T-cell (primary cell): Measurements from ENCODE around the gene ANO2. TPM values are rescaled to one million over a fixed set of nuclear protein-coding genes. Genes with fewer than 3 reads are reported as not detected.

Source experiments
- ATAC-seq, 4 experiments: fragments of 200-7000 bp in 3 of 4; fragments of 150-1000 bp in 1 of 4; cut with Tn5 transposase; replicated peaks in 1 of 4; 1 replicate in 3 of 4; 2 replicates in 1 of 4; pipeline ENCODE4 v1.10.0; 2021; ENCODE audit warnings: moderate library complexity in 3 of 4, mild to moderate bottlenecking in 2 of 4, moderate number of reproducible peaks in 1 of 4
- CTCF ChIA-PET, 2 donors: fragments of 300-600 bp; sonication (Branson Sonifier 250); formaldehyde crosslinking; loops; one replicate each; lab custom pipeline; 2022; ENCODE audit warnings: antibody characterized with exemption in 2 of 2; lab: Charles Lee
- POLR2A ChIA-PET, 2 donors: fragments of 300-600 bp; sonication (Branson Sonifier 250); formaldehyde crosslinking; loops; one replicate each; lab custom pipeline; 2022; ENCODE audit warnings: antibody characterized with exemption in 2 of 2; lab: Charles Lee
- DNase-seq, 35 experiments: peaks; one replicate each; pipeline versions ENCODE4 v3.0.0 to v3.0.0-alpha.2; 2013 to 2023
- H3K27ac ChIP-seq: one replicate; pipeline ENCODE4 v1.5.1; 2013; ENCODE audit warnings: low read length
- H3K27me3 ChIP-seq, 2 experiments: replicated peaks in 1 of 2; 1 replicate in 1 of 2; 2 replicates in 1 of 2; pipeline versions ENCODE4 v1.6.1 to v1.7.0; 2013; ENCODE audit warnings: low read length in 1 of 2, mixed read lengths in 1 of 2; ENCODE audit not compliant: control insufficient read depth in 2 of 2, insufficient read depth in 2 of 2; ENCODE audit errors: extremely low read depth in 1 of 2
- H3K36me3 ChIP-seq, 2 donors: 1 replicate in 1 of 2; 2 replicates in 1 of 2; pipeline versions ENCODE4 v1.6.1 to v1.7.0; 2013; ENCODE audit warnings: low read length in 1 of 2; ENCODE audit not compliant: control insufficient read depth in 2 of 2, insufficient read depth in 1 of 2; ENCODE audit errors: extremely low read depth in 1 of 2
- H3K4me1 ChIP-seq, 2 experiments: 1 replicate in 1 of 2; 2 replicates in 1 of 2; pipeline versions ENCODE4 v1.6.1 to v1.7.0; 2013; ENCODE audit warnings: low read length in 2 of 2, mixed read lengths in 1 of 2; ENCODE audit not compliant: insufficient read depth in 2 of 2, control insufficient read depth in 1 of 2; ENCODE audit errors: extremely low read depth in 1 of 2
- H3K4me3 ChIP-seq, 2 donors: 1 replicate in 1 of 2; 2 replicates in 1 of 2; pipeline versions ENCODE4 v1.5.1 to v1.7.0; 2013; ENCODE audit warnings: mild to moderate bottlenecking in 2 of 2, low read length in 1 of 2, moderate library complexity in 1 of 2; ENCODE audit not compliant: control insufficient read depth in 1 of 2; ENCODE audit errors: extremely low read depth in 1 of 2
- H3K9me3 ChIP-seq: 2 replicates; pipeline ENCODE4 v1.7.0; 2013
- H3K27ac Mint-ChIP-seq, 2 donors: one replicate each; pipeline ENCODE4 v1.8.0; 2020 to 2021; ENCODE audit warnings: mild to moderate bottlenecking in 2 of 2, mixed read lengths in 2 of 2
- H3K27me3 Mint-ChIP-seq, 2 donors: one replicate each; pipeline ENCODE4 v1.8.0; 2021 to 2022; ENCODE audit warnings: mixed read lengths in 2 of 2
- H3K36me3 Mint-ChIP-seq: one replicate; pipeline ENCODE4 v1.8.0; 2021; ENCODE audit warnings: mixed read lengths
- H3K4me1 Mint-ChIP-seq, 3 donors: one replicate each; pipeline ENCODE4 v1.8.0; 2020 to 2022; ENCODE audit warnings: mixed read lengths in 3 of 3, mild to moderate bottlenecking in 1 of 3
- H3K4me3 Mint-ChIP-seq, 3 donors: one replicate each; pipeline ENCODE4 v1.8.0; 2020 to 2022; ENCODE audit warnings: mild to moderate bottlenecking in 3 of 3, mixed read lengths in 3 of 3, moderate library complexity in 3 of 3
- H3K9me3 Mint-ChIP-seq, 3 donors: one replicate each; pipeline ENCODE4 v1.8.0; 2020 to 2022; ENCODE audit warnings: mixed read lengths in 3 of 3
- WGBS: methylation state at CpG from one replicate; pipeline ENCODE4 v1.1.5; 2013; ENCODE audit warnings: missing lambda C conversion rate; ENCODE audit not compliant: insufficient coverage; 5-methylcytosine and 5-hydroxymethylcytosine counted together
- total RNA-seq, 35 experiments: library from RNA in 6 of 35; stranded (reverse) in 6 of 35; fragments of 120-200 nt in 1 of 35; gene quantifications; one replicate each; pipeline versions ENCODE4 v1.2.1 to v1.2.4 and lab custom pipeline; 2013 to 2026

ANO2 gene
- total RNA-seq, 5 donors from 2014 or later (not counting 1 experiment from before 2014, with no cell fraction given), result not detected

GRCh38 chr12:5592310-5592709 is 352.7 kb downstream of the ANO2 start:
- Histone ChIP-seq H3K27me3 (peaks cover 0 to 4% of the 10 kb centered on the region in 2 experiments), H3K9me3 (no peaks in the 10 kb centered on the region), H3K4me1 (no peaks in the 10 kb centered on the region), H3K27ac (no peak overlapping the region), H3K4me3 (no peak overlapping the region), H3K36me3 (no peaks in the 10 kb centered on the region)
- H3K9me3 Mint-ChIP-seq, result peaks cover 0 to 6% (median 0%) of the 10 kb centered on the region in 3 donors
- H3K4me1 Mint-ChIP-seq, result no peaks in the 10 kb centered on the region
- peaks cover 0 to 15% of the 10 kb centered on the region in 2 donors for H3K27me3 Mint-ChIP-seq
- H3K36me3 Mint-ChIP-seq, result no peaks in the 10 kb centered on the region
- WGBS, result 98% methylated on average over 7 of the region's 8 CpGs
- POLR2A ChIA-PET, result no interaction called here
- H3K27ac Mint-ChIP-seq, result no peak overlapping the region
- ATAC-seq, result no peak
- H3K4me3 Mint-ChIP-seq, result no peak overlapping the region
- CTCF ChIA-PET, result no interaction called here
- no peak for DNase-seq

DNA sequence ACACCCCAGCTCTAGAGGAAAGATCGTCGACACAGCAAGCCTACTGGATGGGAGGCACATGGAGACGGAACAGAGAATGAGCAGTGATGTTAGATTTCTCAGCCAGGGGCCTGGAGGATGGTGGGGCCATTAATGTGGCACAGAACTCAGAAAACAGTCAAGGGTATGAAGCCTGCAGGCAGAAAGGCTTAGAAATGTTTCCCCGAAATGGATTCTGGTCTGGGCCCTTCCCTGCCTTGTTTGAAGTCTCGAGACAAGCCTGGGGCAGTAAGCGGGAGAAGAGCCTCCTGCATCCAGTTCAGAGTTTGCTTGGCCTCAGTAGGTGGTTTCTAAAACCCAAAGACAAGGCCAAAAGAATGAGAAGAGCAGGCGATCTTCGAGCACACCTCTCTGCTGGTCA is 354.7 kb downstream of the ANO2 start:
- no peak overlapping the region for H3K27ac ChIP-seq
- Mint-ChIP-seq H3K4me1 (no peaks in the 10 kb centered on the region), H3K27me3 (peaks cover 0 to 8% of the 10 kb centered on the region in 2 donors), H3K9me3 (peaks cover 0 to 1% (median 0%) of the 10 kb centered on the region in 3 donors), H3K27ac (no peak overlapping the region), H3K4me3 (no peak overlapping the region), H3K36me3 (no peaks in the 10 kb centered on the region)
- WGBS, result 79% methylated on average over 8 of the region's 8 CpGs
- CTCF ChIA-PET, result no interaction called here
- DNase-seq (no peak), ATAC-seq (no peak)
- H3K4me3 ChIP-seq, result no peak overlapping the region
- no peaks in the 10 kb centered on the region for H3K36me3 ChIP-seq
- H3K4me1 ChIP-seq, result no peaks in the 10 kb centered on the region
- H3K9me3 ChIP-seq, result no peaks in the 10 kb centered on the region
- peaks cover 0 to 4% of the 10 kb centered on the region in 2 experiments for H3K27me3 ChIP-seq
- POLR2A ChIA-PET, result no interaction called here

DNA sequence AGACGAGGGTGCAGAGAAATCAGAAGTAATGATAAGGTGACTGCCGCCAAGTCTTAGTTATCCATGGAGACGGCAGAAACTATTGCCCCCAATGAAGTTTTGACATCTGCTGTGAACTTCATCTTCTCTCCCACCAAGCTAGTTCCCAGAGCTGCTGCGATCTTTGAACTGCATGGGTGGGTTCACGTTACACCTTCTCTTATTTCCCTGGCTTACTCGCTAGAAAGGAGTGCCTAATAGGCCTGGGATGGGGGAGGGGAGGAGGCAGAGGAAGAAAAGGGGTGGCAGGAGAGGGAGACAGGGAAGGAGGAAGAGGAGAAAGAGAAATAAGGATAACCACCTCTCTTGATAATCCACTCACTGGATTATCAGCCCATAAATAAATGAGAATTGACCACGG is 356.0 kb downstream of the ANO2 start:
- no peaks in the 10 kb centered on the region for H3K36me3 Mint-ChIP-seq
- ChIA-PET CTCF (no interaction called here), POLR2A (no interaction called here)
- no peak overlapping the region for H3K27ac Mint-ChIP-seq
- DNase-seq, result no peak
- no peak overlapping the region for H3K4me3 ChIP-seq
- ATAC-seq, result no peak
- H3K4me1 Mint-ChIP-seq, result no peaks in the 10 kb centered on the region
- no peaks in the 10 kb centered on the region for H3K4me1 ChIP-seq
- WGBS, result no CpG with 5 or more reads among the region's 7 CpGs
- no peak overlapping the region for H3K27ac ChIP-seq
- peaks cover 0 to 6% of the 10 kb centered on the region in 2 donors for H3K27me3 Mint-ChIP-seq
- no peak overlapping the region for H3K4me3 Mint-ChIP-seq
- H3K27me3 ChIP-seq, result peaks cover 0 to 4% of the 10 kb centered on the region in 2 experiments
- H3K9me3 Mint-ChIP-seq, result no peaks in the 10 kb centered on the region
- H3K36me3 ChIP-seq, result no peaks in the 10 kb centered on the region
- H3K9me3 ChIP-seq, result no peaks in the 10 kb centered on the region

- Histone ChIP-seq H3K9me3 (no peaks in the 10 kb centered on the region), H3K36me3 (no peaks in the 10 kb centered on the region), H3K27me3 (peaks cover 0 to 4% of the 10 kb centered on the region in 2 experiments), H3K4me3 (no peak overlapping the region), H3K27ac (no peak overlapping the region), H3K4me1 (no peaks in the 10 kb centered on the region)
- CTCF ChIA-PET, result no interaction called here
- Mint-ChIP-seq H3K36me3 (no peaks in the 10 kb centered on the region), H3K9me3 (no peaks in the 10 kb centered on the region), H3K4me3 (no peak overlapping the region), H3K4me1 (no peaks in the 10 kb centered on the region), H3K27me3 (peaks cover 0 to 6% of the 10 kb centered on the region in 2 donors), H3K27ac (no peak overlapping the region)
- POLR2A ChIA-PET, result no interaction called here
- 0% methylated on average over 1 of the region's 6 CpGs for WGBS
- DNase-seq (no peak), ATAC-seq (no peak)
These were observed 356.5 kb downstream of the ANO2 start for GRCh38 chr12:5588591-5588990.

DNA sequence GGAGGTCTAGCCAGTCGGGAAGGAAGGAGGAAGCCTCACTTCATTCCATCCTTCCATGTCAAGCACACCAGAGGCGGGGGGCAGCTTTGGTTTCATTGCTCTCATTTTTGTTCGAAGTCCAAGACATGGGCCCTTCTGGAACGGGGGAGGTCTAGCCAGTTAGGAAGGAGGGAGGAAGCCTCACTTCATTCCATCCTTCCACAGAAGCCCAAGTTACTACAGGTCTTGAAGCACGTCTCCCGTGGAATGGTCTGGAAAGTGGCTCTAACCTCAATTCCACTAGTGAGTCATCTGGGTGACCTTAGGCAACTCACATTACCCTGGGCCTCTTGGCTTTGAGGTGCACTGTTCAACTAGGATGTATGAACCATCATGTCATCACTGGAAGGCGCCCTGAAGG is 356.9 kb downstream of the ANO2 start:
- ChIA-PET CTCF (no interaction called here), POLR2A (no interaction called here)
- H3K9me3 ChIP-seq, result no peaks in the 10 kb centered on the region
- H3K27me3 ChIP-seq, result peaks cover 0 to 4% of the 10 kb centered on the region in 2 experiments
- Mint-ChIP-seq H3K4me1 (no peaks in the 10 kb centered on the region), H3K27me3 (peaks cover under 1 to 6% of the 10 kb centered on the region in 2 donors), H3K36me3 (no peaks in the 10 kb centered on the region), H3K4me3 (no peak overlapping the region), H3K27ac (no peak overlapping the region), H3K9me3 (no peaks in the 10 kb centered on the region)
- no peak overlapping the region for H3K27ac ChIP-seq
- ATAC-seq, result no peak
- H3K4me3 ChIP-seq, result no peak overlapping the region
- H3K4me1 ChIP-seq, result no peaks in the 10 kb centered on the region
- WGBS, result 80% methylated on average over 2 of the region's 7 CpGs
- DNase-seq, result no peak
- no peaks in the 10 kb centered on the region for H3K36me3 ChIP-seq

DNA sequence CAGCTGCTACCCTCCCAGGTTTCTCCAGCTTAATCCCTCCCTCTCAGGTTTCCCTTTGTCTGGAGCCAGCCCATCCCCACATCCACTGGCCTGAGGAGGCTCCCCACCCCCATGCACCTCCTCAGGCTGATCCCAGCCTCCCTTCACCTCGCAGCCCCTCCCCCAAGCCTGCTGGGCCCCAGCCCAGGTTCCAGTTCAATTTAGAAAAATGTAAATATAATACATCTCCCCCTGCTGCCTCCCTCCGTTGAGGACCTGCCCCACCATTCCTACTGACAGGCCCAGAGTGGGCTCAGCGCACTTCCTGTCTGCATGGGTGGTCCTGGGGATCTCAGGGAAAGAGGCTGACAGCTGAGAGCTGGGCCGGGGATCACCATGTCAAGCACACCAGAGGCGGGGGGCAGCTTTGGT is 357.3 kb downstream of the ANO2 start:
- H3K27me3 ChIP-seq, result peaks cover 0 to 4% of the 10 kb centered on the region in 2 experiments
- WGBS, result 33% methylated on average over 1 of the region's 5 CpGs
- no peaks in the 10 kb centered on the region for H3K36me3 Mint-ChIP-seq
- DNase-seq (no peak), ATAC-seq (no peak)
- H3K27ac ChIP-seq, result no peak overlapping the region
- H3K4me3 ChIP-seq, result no peak overlapping the region
- ChIA-PET POLR2A (no interaction called here), CTCF (no interaction called here)
- no peaks in the 10 kb centered on the region for H3K4me1 ChIP-seq
- no peaks in the 10 kb centered on the region for H3K9me3 Mint-ChIP-seq
- H3K4me1 Mint-ChIP-seq, result no peaks in the 10 kb centered on the region
- H3K36me3 ChIP-seq, result no peaks in the 10 kb centered on the region
- peaks cover 5 to 9% of the 10 kb centered on the region in 2 donors for H3K27me3 Mint-ChIP-seq
- no peak overlapping the region for H3K4me3 Mint-ChIP-seq
- no peaks in the 10 kb centered on the region for H3K9me3 ChIP-seq
- no peak overlapping the region for H3K27ac Mint-ChIP-seq

DNA sequence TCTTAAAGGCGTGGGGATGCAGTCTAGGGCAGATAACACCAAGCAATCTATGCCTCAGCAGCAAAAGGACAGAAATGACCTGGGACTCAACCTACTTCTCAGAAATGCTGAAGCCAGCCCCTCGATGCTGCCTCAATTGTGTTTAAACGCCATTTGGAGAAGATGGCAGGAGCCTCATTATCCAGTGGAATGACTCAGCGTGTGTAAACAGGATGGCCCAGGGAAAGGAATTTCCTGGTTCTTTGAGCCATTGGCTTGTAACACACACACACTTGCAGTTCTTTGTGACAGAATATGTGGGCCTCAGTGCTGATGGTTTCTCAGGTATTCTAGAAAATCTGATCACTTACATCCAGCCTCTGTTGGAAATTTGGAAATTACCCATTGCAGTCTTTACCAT is 358.9 kb downstream of the ANO2 start:
- no peaks in the 10 kb centered on the region for H3K36me3 ChIP-seq
- Mint-ChIP-seq H3K27me3 (peaks cover 7 to 16% of the 10 kb centered on the region in 2 donors), H3K4me3 (no peak overlapping the region), H3K9me3 (no peaks in the 10 kb centered on the region), H3K36me3 (no peaks in the 10 kb centered on the region), H3K4me1 (no peaks in the 10 kb centered on the region), H3K27ac (no peak overlapping the region)
- no peaks in the 10 kb centered on the region for H3K9me3 ChIP-seq
- peaks cover 0 to 4% of the 10 kb centered on the region in 2 experiments for H3K27me3 ChIP-seq
- no peak overlapping the region for H3K4me3 ChIP-seq
- WGBS, result 55% methylated on average over 2 of the region's 4 CpGs
- ATAC-seq (no peak), DNase-seq (no peak)
- no peaks in the 10 kb centered on the region for H3K4me1 ChIP-seq
- CTCF ChIA-PET, result no interaction called here
- POLR2A ChIA-PET, result interaction anchor here in 1 of 2 donors (0.6 kb wide), 1 partner anchor 71 kb away, joined by 3 read pairs; no protein-coding TSS in a partner anchor
- no peak overlapping the region for H3K27ac ChIP-seq
